Measurements from ENCODE around the gene LGR4.
A peak's percentile ranks its signal among the peaks of the same experiment; 100 is the strongest.

Gene LGR4

GRCh38 chr11:27383645-27384044, 88.9 kb downstream of the LGR4 start:
- no peak for DNase-seq (ENCODE audit: low read depth in 3 of 3)

- no peak for DNase-seq (ENCODE audit: low read depth in 3 of 3)
Observed at GRCh38 chr11:27381238-27381666, 91.3 kb downstream of the LGR4 start.

- DNase-seq (ENCODE audit: low read depth in 3 of 3), result no peak
Observed at GRCh38 chr11:27380771-27381170, 91.8 kb downstream of the LGR4 start.

- no peak for DNase-seq (ENCODE audit: low read depth in 3 of 3)
Observed at GRCh38 chr11:27379449-27379848, 93.1 kb downstream of the LGR4 start.

- no peak for DNase-seq (ENCODE audit: low read depth in 3 of 3)
Observed at GRCh38 chr11:27375370-27375769, 97.2 kb downstream of the LGR4 start.

GRCh38 chr11:27373856-27374602, 98.6 kb downstream of the LGR4 start:
- DNase-seq (ENCODE audit: low read depth in 3 of 3), result no peak

- DNase-seq (ENCODE audit: low read depth in 3 of 3), result no peak
Observed at GRCh38 chr11:27373392-27373791, 99.2 kb downstream of the LGR4 start.

GRCh38 chr11:27372164-27372563, 100.4 kb downstream of the LGR4 start:
- no peak for DNase-seq (ENCODE audit: low read depth in 3 of 3)

- DNase-seq (ENCODE audit: low read depth in 3 of 3), result no peak
Observed at GRCh38 chr11:27371489-27371888, 101.1 kb downstream of the LGR4 start.

- DNase-seq (ENCODE audit: low read depth in 3 of 3), result no peak
Observed at GRCh38 chr11:27370374-27370773, 102.2 kb downstream of the LGR4 start.

- DNase-seq (ENCODE audit: low read depth in 3 of 3), result no peak
Observed at GRCh38 chr11:27367881-27368280, 104.7 kb downstream of the LGR4 start.

GRCh38 chr11:27363576-27364117, 108.9 kb downstream of the LGR4 start:
- no peak for DNase-seq (ENCODE audit: low read depth in 3 of 3)

- peak; percentile 70 to 83 (median 79) for DNase-seq (ENCODE audit: low read depth in 3 of 3)
Observed at GRCh38 chr11:27362749-27363575, 109.6 kb downstream of the LGR4 start, which contains the start of gene CCDC34. TSS of gene CCDC34 (minus strand) at chr11:27363215. CDS start at chr11:27363194, 21 bp downstream.

GRCh38 chr11:27361649-27362431, 110.8 kb downstream of the LGR4 start:
- no peak for DNase-seq (ENCODE audit: low read depth in 3 of 3)

GRCh38 chr11:27358296-27358695, 114.3 kb downstream of the LGR4 start:
- no peak for DNase-seq (ENCODE audit: low read depth in 3 of 3)

GRCh38 chr11:27357250-27357649, 115.3 kb downstream of the LGR4 start:
- DNase-seq (ENCODE audit: low read depth in 3 of 3), result no peak

- no peak for DNase-seq (ENCODE audit: low read depth in 3 of 3)
Observed at GRCh38 chr11:27356624-27357222, 115.9 kb downstream of the LGR4 start.

GRCh38 chr11:27355575-27356104, 117.0 kb downstream of the LGR4 start:
- DNase-seq (ENCODE audit: low read depth in 3 of 3), result no peak

GRCh38 chr11:27354359-27354965, 118.1 kb downstream of the LGR4 start:
- no peak for DNase-seq (ENCODE audit: low read depth in 3 of 3)

GRCh38 chr11:27353593-27354358, 118.8 kb downstream of the LGR4 start:
- DNase-seq (ENCODE audit: low read depth in 3 of 3), result no peak
